Measurements from ENCODE around the gene ZBTB12.

Gene ZBTB12

DNA sequence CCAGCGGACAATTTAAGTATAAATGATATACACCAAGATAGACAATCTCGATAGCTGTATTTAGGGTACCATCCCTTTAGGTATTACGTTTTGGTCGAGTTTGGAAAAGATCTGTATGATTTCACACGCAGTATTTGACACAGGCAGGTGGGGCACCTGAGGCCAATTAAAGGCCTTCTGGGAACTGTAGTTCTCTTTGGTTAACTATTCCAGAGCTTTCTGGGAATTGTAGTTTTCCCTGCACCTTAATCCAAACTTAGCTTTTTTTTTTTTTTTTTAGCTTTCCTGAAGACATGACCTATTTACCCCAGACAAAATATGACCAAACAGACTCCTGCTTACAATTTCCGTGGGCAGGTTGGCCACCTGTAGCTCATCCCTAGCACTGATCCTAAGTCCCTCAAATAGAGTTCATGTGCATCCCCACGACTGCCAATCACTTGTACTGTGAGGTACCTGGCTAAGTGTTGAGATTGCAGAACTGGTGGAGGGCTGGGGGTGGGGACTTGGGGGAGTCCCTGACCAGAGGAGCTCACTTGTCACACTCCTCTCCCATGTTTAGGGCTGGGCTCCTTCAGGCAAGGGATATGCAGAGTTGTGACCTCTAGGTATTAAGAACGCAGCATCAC is 3.4 kb downstream of the ZBTB12 start:
- DNase-seq (ENCODE audit: low read depth, low spot score): no peak

DNA sequence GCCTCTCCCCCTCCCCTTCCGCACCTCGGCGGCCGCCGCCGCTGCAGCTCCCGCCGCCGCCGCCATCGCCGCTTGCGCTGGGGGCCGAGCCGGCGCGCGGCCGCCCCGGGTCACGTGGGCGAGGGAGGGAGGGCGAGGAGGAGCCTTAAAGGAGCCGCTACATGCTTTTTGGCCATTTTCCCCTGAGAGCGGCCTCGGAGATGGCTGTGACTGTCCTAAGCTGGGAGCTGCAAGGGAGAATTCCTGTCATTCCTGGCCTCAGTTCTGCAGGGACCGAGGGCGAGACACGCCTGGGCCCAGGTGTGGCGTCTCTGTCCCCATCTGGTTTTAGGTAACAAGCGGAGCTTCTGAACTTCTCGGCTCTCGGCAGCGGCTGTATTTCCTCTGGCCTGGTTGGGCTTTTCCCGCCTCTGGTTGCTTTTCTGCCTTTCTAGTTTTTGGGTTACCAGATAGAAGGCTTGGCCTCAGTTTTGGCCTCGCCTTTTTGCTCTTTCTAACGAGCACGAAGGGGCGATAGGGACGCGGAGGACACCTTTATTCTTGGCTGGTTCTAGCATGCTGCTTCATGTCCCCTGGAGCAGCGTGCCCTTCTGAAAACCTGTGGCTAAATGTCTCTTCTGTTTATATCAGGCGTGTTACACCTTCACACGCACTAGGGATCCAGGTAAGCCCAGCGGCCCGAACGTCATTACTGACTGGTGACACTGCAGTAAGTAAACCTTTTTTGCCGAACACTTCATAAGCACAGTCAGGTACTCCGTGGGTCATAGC is 4.1 kb downstream of the ZBTB12 start, which contains the start of gene EHMT2:
TSS of gene EHMT2 (minus strand) at position 87 of the 771 bp plus-strand sequence. CDS start at position 66, 21 bp downstream.
- no peak for DNase-seq (ENCODE audit: low read depth, low spot score)
- H3K27ac ChIP-seq: peak within 1 kb of the TSS; percentile 71

More for the DNA sequence above, 3.4 kb downstream of the ZBTB12 start:
- peak overlapping the region; percentile 71 for H3K27ac ChIP-seq

DNA sequence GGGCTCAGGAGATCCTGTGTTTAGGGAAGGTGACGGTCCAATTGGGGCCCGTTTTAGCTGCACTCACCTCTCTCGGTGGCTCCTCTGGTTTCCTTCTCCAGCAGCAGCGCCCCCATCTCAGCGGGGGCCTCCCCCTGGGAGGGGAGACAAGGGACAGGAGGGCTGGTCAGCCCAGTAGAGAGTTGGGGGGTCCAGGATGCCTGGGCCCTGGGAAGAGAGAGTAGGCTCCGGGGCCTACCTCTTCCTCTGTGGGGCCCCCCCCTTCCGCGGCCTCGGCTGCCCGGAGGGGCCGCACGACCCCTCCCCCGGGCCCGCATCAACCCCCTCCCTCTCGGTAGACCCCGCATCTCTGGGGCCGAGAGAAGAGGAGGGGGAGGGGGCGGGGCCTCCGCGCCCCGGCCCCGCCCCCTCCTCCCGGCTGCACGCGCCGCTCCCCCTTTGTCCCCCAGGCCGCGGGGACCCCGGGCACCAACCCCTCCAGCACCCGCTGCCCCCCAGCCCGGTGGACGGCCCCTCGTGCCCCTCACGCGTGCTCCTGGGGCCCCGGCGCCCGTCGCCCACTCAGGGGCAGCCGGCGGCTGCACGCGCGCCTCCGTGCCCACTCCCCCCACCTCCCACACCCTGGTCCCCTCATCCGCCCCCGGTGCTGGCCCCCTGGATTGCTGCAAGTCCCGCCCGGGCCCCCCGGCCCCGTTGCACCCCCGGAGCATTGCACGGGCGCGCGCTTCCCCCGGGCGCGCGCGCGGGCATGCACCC is 4.9 kb downstream of the ZBTB12 start:
- no peak for DNase-seq (ENCODE audit: low read depth, low spot score)
- peak overlapping the region; percentile 71 for H3K27ac ChIP-seq

DNA sequence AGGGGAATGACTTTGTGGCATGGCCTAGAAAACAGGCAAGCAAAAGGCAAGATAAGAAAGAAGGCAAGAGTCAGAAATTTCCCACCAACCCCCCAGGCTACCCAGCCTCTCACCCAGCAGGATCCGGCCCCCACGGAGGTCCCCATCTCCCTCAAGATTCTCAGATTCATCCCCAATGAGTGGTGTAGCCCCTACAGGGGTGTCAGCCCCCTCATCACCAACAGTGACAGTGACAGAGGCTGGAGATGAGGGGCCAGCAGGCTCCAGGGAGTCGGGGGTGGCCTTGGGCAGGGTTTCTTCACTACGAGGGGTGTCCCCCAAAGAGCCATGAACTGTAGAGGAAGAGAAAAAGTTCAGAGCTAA is 5.4 kb downstream of the ZBTB12 start:
- no peak overlapping the region for H3K27ac ChIP-seq
- no peak for DNase-seq (ENCODE audit: low read depth, low spot score)

- DNase-seq (ENCODE audit: low read depth, low spot score): no peak
- H3K27ac ChIP-seq: no peak overlapping the region
These were observed 9.1 kb downstream of the ZBTB12 start for GRCh38 chr6:31892821-31893220.

DNA sequence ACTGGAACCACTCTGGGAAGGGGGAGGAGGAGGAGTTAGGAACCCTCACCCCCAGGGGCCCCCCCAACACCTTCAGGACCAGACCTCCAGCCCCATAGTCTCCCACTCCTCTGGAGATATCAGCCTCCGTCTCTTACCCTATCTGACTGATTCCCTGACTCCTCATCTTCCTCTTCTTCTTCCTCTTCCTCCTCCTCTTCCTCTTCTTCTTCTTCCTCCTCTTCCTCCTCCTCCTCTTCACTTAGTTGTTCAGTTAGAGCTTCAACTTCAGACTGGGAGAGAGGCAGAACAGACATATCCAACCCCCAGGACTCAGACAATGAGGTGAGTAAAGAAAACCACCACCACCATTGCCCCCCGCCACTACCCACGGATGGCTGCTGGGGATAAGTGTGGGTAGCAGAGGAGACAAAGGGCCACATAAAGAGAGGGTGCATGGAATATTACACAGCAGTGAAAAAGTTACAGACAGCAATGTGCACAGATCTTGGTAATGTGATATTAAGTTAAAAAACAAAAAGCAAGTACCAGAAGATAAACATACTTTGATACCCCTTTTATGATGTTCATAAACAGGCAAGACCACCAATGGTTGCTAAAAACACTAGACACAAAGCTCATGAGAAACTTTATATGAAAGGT is 12.4 kb downstream of the ZBTB12 start:
- no peak for DNase-seq (ENCODE audit: low read depth, low spot score)
- no peak overlapping the region for H3K27ac ChIP-seq

DNA sequence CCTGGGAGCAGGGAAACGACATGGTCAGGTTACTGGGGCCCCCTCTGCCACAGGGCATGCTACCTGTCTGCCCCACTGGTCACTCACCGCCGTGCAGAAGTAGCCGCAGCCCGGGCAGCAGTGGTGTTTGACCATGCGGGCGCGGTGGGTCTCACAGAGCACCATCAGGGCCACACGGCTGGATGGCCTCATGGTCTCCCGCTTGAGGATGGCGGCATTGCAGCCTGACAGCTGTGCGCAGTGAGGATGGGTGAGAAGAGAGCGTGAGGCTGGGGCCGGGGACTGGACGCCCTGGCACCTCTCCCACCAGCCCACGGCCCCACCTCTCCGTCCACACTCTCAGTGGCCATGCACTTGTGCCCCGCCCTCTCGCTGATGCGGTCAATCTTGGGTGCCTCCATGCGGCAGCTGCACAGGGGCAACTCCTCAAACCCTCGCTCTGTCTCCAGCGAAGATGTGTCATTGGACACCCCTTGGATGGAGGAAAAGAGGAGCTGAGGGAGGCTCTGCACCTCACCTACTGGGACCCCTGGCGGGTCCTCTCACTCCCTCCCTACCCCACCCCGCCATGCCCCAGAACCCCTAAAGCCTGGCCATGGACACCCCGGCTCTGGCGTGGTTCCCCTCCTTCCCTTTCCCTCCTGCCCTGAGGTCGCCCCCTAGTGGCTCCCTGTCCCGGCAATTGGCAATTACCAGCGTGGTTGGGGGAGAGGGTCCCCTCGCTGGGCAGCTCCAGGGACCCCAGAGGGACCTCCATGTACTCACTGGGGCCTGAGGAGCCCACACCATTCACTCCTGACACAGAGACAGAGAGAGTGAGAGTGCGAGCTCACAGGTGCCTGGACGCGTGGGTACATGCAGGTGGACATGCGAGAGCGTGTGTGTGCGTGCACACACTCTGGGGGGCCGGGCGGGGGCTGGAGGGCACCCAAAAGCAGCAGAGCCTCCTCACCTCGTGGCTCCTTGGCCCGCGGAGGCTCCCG is 13.3 kb downstream of the ZBTB12 start:
- H3K27ac ChIP-seq: no peak overlapping the region
- DNase-seq (ENCODE audit: low read depth, low spot score): no peak

- H3K27ac ChIP-seq: no peak overlapping the region
- no peak for DNase-seq (ENCODE audit: low read depth, low spot score)
These were observed 14.5 kb downstream of the ZBTB12 start for GRCh38 chr6:31887173-31888007.

DNA sequence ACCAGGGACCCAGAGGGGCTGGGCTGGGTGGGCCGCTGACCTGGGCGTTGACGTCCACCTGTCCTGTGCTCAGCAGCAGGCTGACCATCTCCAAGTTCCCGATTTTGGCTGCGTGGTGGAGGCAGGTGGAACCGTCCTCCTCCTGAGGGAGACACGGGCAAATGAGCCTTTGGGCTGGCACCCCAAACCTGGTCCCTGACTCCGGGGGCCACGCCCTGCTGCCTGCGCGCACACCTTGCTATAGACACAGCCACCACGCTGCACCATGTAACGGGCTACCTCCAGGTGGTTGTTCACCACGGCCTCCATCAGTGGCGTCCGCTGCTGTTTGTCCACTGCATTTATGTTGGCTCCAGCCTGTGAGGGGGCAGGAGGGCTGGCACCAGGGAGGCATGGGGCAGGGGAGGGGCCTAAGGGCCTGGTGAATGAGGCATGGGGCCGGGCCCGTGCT is 15.3 kb downstream of the ZBTB12 start:
- DNase-seq (ENCODE audit: low read depth, low spot score): no peak

GRCh38 chr6:31884528-31885035 is 17.3 kb downstream of the ZBTB12 start:
- DNase-seq (ENCODE audit: low read depth, low spot score): no peak

More for the DNA sequence above, 15.3 kb downstream of the ZBTB12 start:
- no peak overlapping the region for H3K27ac ChIP-seq

GRCh38 chr6:31883676-31884075 is 18.2 kb downstream of the ZBTB12 start:
- no peak overlapping the region for H3K27ac ChIP-seq
- DNase-seq (ENCODE audit: low read depth, low spot score): no peak

More at GRCh38 chr6:31884528-31885035, 17.3 kb downstream of the ZBTB12 start:
- H3K27ac ChIP-seq: no peak overlapping the region

DNA sequence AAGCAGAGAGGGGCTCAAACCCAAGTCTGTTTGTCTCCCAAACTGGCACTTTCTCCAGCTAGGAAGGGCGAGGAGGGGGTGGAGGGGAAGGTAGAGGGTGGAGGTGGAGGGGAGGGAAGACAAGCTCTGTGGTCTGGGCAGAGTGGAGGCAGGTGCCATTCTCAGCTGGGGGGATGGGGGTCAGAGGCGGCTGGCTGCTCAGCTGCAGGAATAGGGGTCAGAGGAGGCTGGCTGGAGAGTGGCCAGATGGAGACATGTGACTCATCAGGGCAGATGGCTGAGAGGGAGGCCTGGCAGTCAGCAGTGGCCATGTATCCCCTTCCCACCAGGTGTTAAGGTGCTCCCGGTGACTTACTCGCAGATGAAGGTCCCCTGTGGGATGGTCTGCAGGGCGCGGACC is 19.5 kb downstream of the ZBTB12 start:
- no peak overlapping the region for H3K27ac ChIP-seq
- DNase-seq (ENCODE audit: low read depth, low spot score): no peak

DNA sequence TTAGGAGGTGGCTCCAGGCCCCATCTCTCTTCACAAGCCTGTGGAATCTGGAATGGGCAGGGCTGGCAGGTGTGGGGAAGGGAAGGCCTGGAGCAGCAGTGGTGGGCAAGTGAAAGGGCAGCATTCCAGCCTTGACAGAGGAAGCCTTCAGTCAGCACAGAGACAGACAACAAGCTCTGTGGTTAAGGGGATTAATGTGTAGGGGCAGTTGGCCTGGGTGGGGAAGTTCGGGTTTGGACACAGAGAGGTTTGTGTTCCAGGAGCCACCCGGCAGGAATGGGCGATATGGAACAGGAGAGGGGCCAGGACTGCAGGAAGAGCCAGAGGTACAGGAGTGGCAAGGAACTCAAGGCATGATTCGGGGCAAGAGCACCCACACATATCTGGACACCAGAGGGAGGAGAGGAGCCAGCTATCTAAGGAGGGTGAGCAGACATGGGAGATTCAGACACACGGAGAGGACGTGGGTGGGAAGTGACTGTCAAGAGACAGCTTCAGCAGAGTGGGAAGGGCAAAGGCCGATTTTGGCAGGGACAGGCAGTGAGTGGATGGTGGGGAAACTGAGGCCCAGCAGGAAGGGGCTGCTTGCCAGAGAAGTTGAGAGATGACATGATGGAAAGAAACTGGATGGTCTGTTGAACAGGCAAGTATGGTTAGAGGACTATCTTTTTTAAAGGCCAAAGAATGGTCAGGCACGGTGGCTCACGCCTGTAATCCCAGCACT is 20.6 kb downstream of the ZBTB12 start:
- no peak overlapping the region for H3K27ac ChIP-seq
- no peak for DNase-seq (ENCODE audit: low read depth, low spot score)

- no peak for DNase-seq (ENCODE audit: low read depth, low spot score)
- H3K27ac ChIP-seq: no peak overlapping the region
These were observed 21.3 kb downstream of the ZBTB12 start for GRCh38 chr6:31880616-31881015.

DNA sequence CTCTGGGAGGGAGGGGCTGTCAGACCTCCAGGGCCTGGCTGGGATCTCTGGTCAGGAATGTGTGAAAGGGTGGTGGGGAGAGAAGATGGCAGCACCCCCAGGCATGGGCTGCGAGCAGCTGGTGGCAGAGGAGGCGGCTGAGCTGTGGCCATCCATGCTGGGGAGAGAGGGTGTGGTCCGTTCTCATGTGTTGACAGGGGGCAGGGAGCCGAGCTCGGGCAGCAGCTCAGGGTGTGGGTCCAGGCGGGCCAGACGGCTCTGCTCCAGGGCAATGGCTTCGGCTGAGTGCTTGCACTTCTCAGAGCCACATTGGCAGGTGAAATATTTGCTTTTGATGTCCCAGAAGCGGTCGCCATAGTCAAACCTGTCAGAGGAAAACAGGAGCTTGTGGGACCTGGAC is 22.0 kb downstream of the ZBTB12 start:
- DNase-seq (ENCODE audit: low read depth, low spot score): no peak

GRCh38 chr6:31879143-31879542 is 22.7 kb downstream of the ZBTB12 start:
- DNase-seq (ENCODE audit: low read depth, low spot score): no peak
- peak overlapping the region; percentile 66 for H3K27ac ChIP-seq

More for the DNA sequence above, 22.0 kb downstream of the ZBTB12 start:
- H3K27ac ChIP-seq: no peak overlapping the region

- no peak for DNase-seq (ENCODE audit: low read depth, low spot score)
- H3K27ac ChIP-seq: peak within 1 kb of the TSS; percentile 66
These were observed 23.2 kb downstream of the ZBTB12 start, which contains the start of gene SLC44A4 for GRCh38 chr6:31878726-31879125. Gene SLC44A4, minus strand, starts transcription at chr6:31878997. Its CDS starts 17 bp downstream, at chr6:31878980.
